ENCODE results near the gene JAG1. TPM values are rescaled to one million over a fixed set of nuclear protein-coding genes. Genes with fewer than 3 reads are reported as not detected.

JAG1 gene
- polyA plus RNA-seq, 2 of the 4 experiments (the other 2 are of a cell fraction) = 80.9 to 90.0 TPM

- ATAC-seq (peak in 1 of 2 experiments; percentile 8; a peak in 3 of 6 replicates), DNase-seq (ENCODE audit: low read depth in 1 of 2, low spot score in 1 of 2) (no peak), FAIRE-seq (no peak)
- Histone ChIP-seq H3K9me3 (no peaks in the 10 kb centered on the region), H3K4me3 (no peak overlapping the region), H3K4me2 (no peak overlapping the region), H3K4me1 (peaks cover 57% of the 10 kb centered on the region), H3K27ac (no peak overlapping the region)
- ChIA-PET POLR2A (interaction anchor here (0.7 to 1.4 kb wide), 3 partner anchors 9 to 206 kb away, joined by 3 read pairs; partner anchors contain the start of gene MKKS), CTCF (interaction anchor here (0.7 to 3.7 kb wide), 13 partner anchors 10 to 1232 kb away, joined by 3 to 19 read pairs (median 4); no protein-coding TSS in a partner anchor)
- 87% methylated on average over 18 of the region's 18 CpGs for WGBS (ENCODE audit: missing lambda C conversion rate)
- no peak for TF ChIP-seq KDM1A (IDR thresholded peaks at IDR 0.05; ENCODE audit: low read depth)
- no peak for TF ChIP-seq RAD21 (conservative IDR thresholded peaks at IDR 0.05 in 1 of 2, IDR thresholded peaks at IDR 0.05 in 1 of 2)
- no peak for TF ChIP-seq ZNF302 (CRISPR knock-in tag; IDR thresholded peaks at IDR 0.05)
Measured at GRCh38 chr20:10639737-10640556, 33.9 kb downstream of the JAG1 start.

- no peak for FAIRE-seq
- TF ChIP-seq CBX2 (IDR thresholded peaks at IDR 0.05; ENCODE audit: borderline replicate concordance, low read depth) (no peak), ELK1 (IDR thresholded peaks at IDR 0.05; ENCODE audit: low read depth, low read length) (no peak), HES2 (IDR thresholded peaks at IDR 0.05) (no peak)
- CTCF ChIA-PET = interaction anchor here (0.7 to 3.7 kb wide), 10 partner anchors 11 to 905 kb away, joined by 3 to 19 read pairs (median 5); no protein-coding TSS in a partner anchor
- POLR2A ChIA-PET = interaction anchor here (0.8 to 1.4 kb wide), 2 partner anchors 16 to 205 kb away, joined by 3 read pairs; partner anchors contain the start of gene MKKS
- no peak for ATAC-seq
- Histone ChIP-seq H3K4me3 (no peak overlapping the region), H3K27ac (no peak overlapping the region), H3K9me3 (no peaks in the 10 kb centered on the region), H3K4me2 (no peak overlapping the region), H3K4me1 (peaks cover 59% of the 10 kb centered on the region)
- 91% methylated on average over 23 of the region's 23 CpGs for WGBS (ENCODE audit: missing lambda C conversion rate)
- no peak for DNase-seq (ENCODE audit: low read depth in 1 of 2, low spot score in 1 of 2)
Measured at GRCh38 chr20:10639077-10639736, 34.6 kb downstream of the JAG1 start.

- Histone ChIP-seq H3K4me3 (no peak overlapping the region), H3K27ac (peak overlapping the region in 1 of 2 experiments; percentile 18; a peak in 2 of 6 replicates), H3K9me3 (no peaks in the 10 kb centered on the region), H3K4me1 (peaks cover 52% of the 10 kb centered on the region), H3K4me2 (peak overlapping the region; percentile 1; the same call in 1 of the 3 replicates)
- TF ChIP-seq POLR2AphosphoS2 (conservative IDR thresholded peaks at IDR 0.05; ENCODE audit: low read length) (no peak), ZFP36 (IDR thresholded peaks at IDR 0.05; ENCODE audit: borderline replicate concordance, partially characterized antibody) (no peak), FOSB (CRISPR knock-in tag; IDR thresholded peaks at IDR 0.05) (no peak), ZC3H11A (IDR thresholded peaks at IDR 0.05) (no peak), PHF8 (IDR thresholded peaks at IDR 0.05; ENCODE audit: borderline replicate concordance, low read depth) (0 out of 2 replicates have a peak, but pooled peaks have one; percentile 5), RAD21 (conservative IDR thresholded peaks at IDR 0.05 in 1 of 2, IDR thresholded peaks at IDR 0.05 in 1 of 2) (peak in 1 of 2 experiments; percentile 11; a peak in 1 of 5 replicates), BCL3 (IDR thresholded peaks at IDR 0.05) (no peak), ESRRA (IDR thresholded peaks at IDR 0.05; ENCODE audit: borderline replicate concordance, low read length) (no peak), USF2 (IDR thresholded peaks at IDR 0.05) (no peak)
- POLR2A ChIA-PET = no interaction called here
- ATAC-seq = no peak
- no peak for DNase-seq (ENCODE audit: low read depth in 1 of 2, low spot score in 1 of 2)
- FAIRE-seq = no peak
- WGBS (ENCODE audit: missing lambda C conversion rate) = 79% methylated on average over 6 of the region's 6 CpGs
- CTCF ChIA-PET = interaction anchor here (0.7 to 4.5 kb wide), 11 partner anchors 9 to 1020 kb away, joined by 3 to 19 read pairs (median 3); partner anchors contain the start of gene JAG1
Measured at GRCh38 chr20:10637563-10637962, 36.2 kb downstream of the JAG1 start.
